Heart left ventricle (tissue), 16 donors: Measurements from ENCODE around the gene NCOA6. TPM values are rescaled to one million over a fixed set of nuclear protein-coding genes. Genes with fewer than 3 reads are reported as not detected.

Experiments
- ATAC-seq, 4 donors: fragments of 200-7000 bp; cut with Tn5 transposase; one replicate each; pipeline ENCODE4 v1.9.1; 2020 to 2022; ENCODE audit warnings: moderate library complexity in 4 of 4, mild to moderate bottlenecking in 3 of 4, moderate number of reproducible peaks in 1 of 4
- DNase-seq, 5 donors: peaks; one replicate each; pipeline ENCODE4 v3.0.0-alpha.2; 2020
- H3K27ac ChIP-seq, 12 donors: fragments of 200-600 bp; sonication (generic) in 4 of 12; one replicate each; pipeline versions ENCODE4 v1.5.0 to v1.8.0; 2016 to 2022; ENCODE audit warnings: mild to moderate bottlenecking in 2 of 12
- H3K27me3 ChIP-seq, 9 donors: fragments of 200-600 bp; sonication (generic) in 2 of 9; one replicate each; pipeline versions ENCODE4 v1.5.1 to v1.8.0; 2016 to 2022; ENCODE audit warnings: mild to moderate bottlenecking in 3 of 9
- H3K36me3 ChIP-seq, 9 donors: fragments of 200-600 bp; sonication (generic) in 2 of 9; one replicate each; pipeline versions ENCODE4 v1.5.0 to v1.8.0; 2018 to 2022; ENCODE audit warnings: mild to moderate bottlenecking in 2 of 9
- H3K4me1 ChIP-seq, 12 donors: fragments of 200-600 bp; sonication (generic) in 4 of 12; one replicate each; pipeline versions ENCODE4 v1.5.0 to v1.8.0; 2016 to 2022; ENCODE audit warnings: mild to moderate bottlenecking in 3 of 12
- H3K4me3 ChIP-seq, 12 donors: fragments of 200-600 bp; sonication (generic) in 4 of 12; one replicate each; pipeline versions ENCODE4 v1.5.0 to v1.8.0; 2017 to 2022; ENCODE audit warnings: mild to moderate bottlenecking in 9 of 12, moderate library complexity in 4 of 12
- H3K9me3 ChIP-seq, 12 donors: fragments of 200-600 bp; sonication (generic) in 4 of 12; one replicate each; pipeline versions ENCODE4 v1.5.0 to v1.8.0; 2016 to 2022; ENCODE audit warnings: mild to moderate bottlenecking in 1 of 12
- CTCF ChIP-seq, 12 donors: fragments of 200-600 bp; sonication (generic) in 4 of 12; IDR thresholded peaks; one replicate each; pipeline versions ENCODE4 v1.5.0 to v1.8.0; 2018 to 2022; ENCODE audit warnings: antibody characterized with exemption in 12 of 12, mild to moderate bottlenecking in 5 of 12
- POLR2A ChIP-seq, 2 donors: fragments of 450-650 bp; IDR thresholded peaks; one replicate each; pipeline ENCODE4 v1.6.1; 2017; ENCODE audit warnings: antibody characterized with exemption in 2 of 2, mild to moderate bottlenecking in 2 of 2, moderate library complexity in 2 of 2
- WGBS, 4 donors: extraction: QIAGEN DNeasy Blood & Tissue Kit in 2 of 4; methylation state at CpG; one replicate each; pipeline versions ENCODE4 v1.1.5 to v1.1.7; 2013 to 2018; 5-methylcytosine and 5-hydroxymethylcytosine counted together
- intact Hi-C, 10 donors: fragments of 100-400 bp; cut with DNase I; formaldehyde crosslinking; loops; one replicate each; pipeline versions ENCODE4 v1.11.1 to v1.14.2; 2022
- polyA plus RNA-seq, 2 donors: library from polyadenylated mRNA; stranded (reverse); fragments of 200-250 nt; gene quantifications; one replicate each; pipeline ENCODE4 v1.2.3, GENCODE V29; 2013
- total RNA-seq, 9 donors: library from RNA; depleted of rRNA in 2 of 9; stranded (reverse); fragments of >200 nt in 2 of 9; fragmentation: NEBNext Ultra II Directional in 3 of 9; extraction: Animal tissue kit (Norgen Biotek cat#: 25700) in 3 of 9; gene quantifications; one replicate each; pipeline versions ENCODE4 v1.1.0 to v1.2.4, GENCODE V29; 2016 to 2023
- donor health status: ischemic (EF 13 %, LVEDD 7.1; RV severe dilation, severe dysfunction).
- donor health status: healthy with polysubstance abuse.
- donor health status: DM: no; HTN: yes; CAD: no.
- donor health status: DM: no; HTN: no; CAD: no.
- donor health status: ischemic (EF 25% LVEDD 6.9; RV normal size, moderate dysfunction).
- donor health status: ischemic (EF 25% LVEDD 5.7; RV mildly dilated, moderate dysfunction).
- donor health status: healthy.
- donor health status: DM: yes; HTN: yes; CAD: no.
- donor health status: ischemic (EF 35%, LVEDD 5.7; RV mildly dilated, moderate dysfunction).
- donor health status: nonischemic (EF 11% LVEDD 7.7; RV severe dilation, severe dysfunction).
- donor health status: DM: yes; HTN: yes; CAD: no.
- donor health status: PGD.
- donor health status: ischemic (EF 29% LVEDD 5.4; RV normal size, mild dysfunction).
- donor health status: nonischemic (EF 23%, LVEDD 6.1; RV moderate dilation, normal function).

NCOA6 gene
- total and polyA plus RNA-seq, 11 donors: 13.0 to 34.0 (median 19.9) TPM

GRCh38 chr20:34701405-34702085, 123.9 kb downstream of the NCOA6 start:
- Histone ChIP-seq H3K27ac (no peak overlapping the region), H3K4me1 (peaks cover 0 to 26% (median 19%) of the 10 kb centered on the region in 12 donors), H3K27me3 (peaks cover 0 to 5% (median 0%) of the 10 kb centered on the region in 9 donors), H3K9me3 (no peaks in the 10 kb centered on the region), H3K36me3 (no peaks in the 10 kb centered on the region), H3K4me3 (no peak overlapping the region)
- no peak for DNase-seq
- TF ChIP-seq CTCF (IDR thresholded peaks at IDR 0.05) (no peak), POLR2A (IDR thresholded peaks at IDR 0.05) (no peak)
- intact Hi-C loops: loop anchor here in 6 of 10 donors (10.0 kb wide), 6 partner anchors 117 to 397 kb away; partner anchors contain the start of genes AHCY (in 1 of the 6) and MAP1LC3A (in 1 of the 6)
- ATAC-seq: no peak
- WGBS, 4 donors: 77 to 84% (median 81%) methylated on average over 6 of the region's 6 CpGs

DNA sequence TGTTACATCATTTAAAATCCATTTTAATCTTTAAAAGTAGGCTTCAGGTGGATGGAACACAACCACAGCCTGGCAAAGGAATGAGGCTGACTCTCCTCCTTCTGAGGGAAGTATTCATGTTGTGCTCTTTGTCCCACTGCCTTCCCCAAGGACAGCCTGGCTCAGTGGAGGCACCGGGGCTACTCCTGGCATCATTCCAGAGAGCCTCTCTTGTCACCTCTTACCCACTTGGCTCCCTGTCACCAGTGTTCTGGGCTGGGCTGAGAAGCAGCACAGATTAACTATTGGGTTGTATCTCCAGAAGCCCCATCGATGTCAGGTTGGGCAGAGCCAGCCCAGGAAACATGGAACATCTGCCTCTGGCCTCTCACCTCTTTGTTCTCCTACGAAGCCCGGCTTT, 132.0 kb downstream of the NCOA6 start:
- WGBS, 4 donors: 14 to 30% (median 25%) methylated on average over 4 of the region's 4 CpGs
- intact Hi-C loops: no loop called here
- Histone ChIP-seq H3K4me1 (peaks cover 0 to 8% (median 0%) of the 10 kb centered on the region in 12 donors), H3K4me3 (no peak overlapping the region), H3K27ac (peak overlapping the region in 2 of 12 donors; percentile 20 to 54), H3K27me3 (no peaks in the 10 kb centered on the region), H3K36me3 (no peaks in the 10 kb centered on the region), H3K9me3 (no peaks in the 10 kb centered on the region)
- TF ChIP-seq CTCF (IDR thresholded peaks at IDR 0.05): no peak
- no peak for TF ChIP-seq POLR2A (IDR thresholded peaks at IDR 0.05)
- DNase-seq (peak in 1 of 5 donors; percentile 66), ATAC-seq (peak in 3 of 4 donors; percentile 60 to 87 (median 68))

DNA sequence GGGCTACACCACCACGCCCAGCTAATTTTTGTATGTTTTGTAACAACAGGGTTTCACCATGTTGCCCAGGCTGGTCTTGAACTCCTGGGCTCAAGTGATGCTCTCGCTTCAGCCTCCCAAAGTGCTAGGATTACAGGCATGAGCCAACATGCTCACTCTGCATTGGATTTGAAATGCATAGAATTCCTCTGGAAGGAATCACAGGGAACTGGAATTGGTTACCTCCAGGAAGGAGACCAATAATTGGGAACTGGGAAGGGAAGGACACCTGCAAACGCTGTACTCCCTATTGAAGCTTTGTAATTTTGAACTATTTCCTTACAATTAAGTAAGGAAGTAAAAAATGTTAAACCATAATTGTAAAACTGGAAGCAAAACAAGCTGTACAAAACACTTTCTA, 133.6 kb downstream of the NCOA6 start:
- Histone ChIP-seq H3K36me3 (no peaks in the 10 kb centered on the region), H3K27ac (no peak overlapping the region), H3K4me1 (peaks cover 0 to 8% (median 0%) of the 10 kb centered on the region in 12 donors), H3K9me3 (no peaks in the 10 kb centered on the region), H3K4me3 (no peak overlapping the region), H3K27me3 (no peaks in the 10 kb centered on the region)
- ATAC-seq (no peak), DNase-seq (no peak)
- intact Hi-C loops: no loop called here
- WGBS, 4 donors: 78 to 92% (median 86%) methylated on average over 3 of the region's 3 CpGs
- TF ChIP-seq CTCF (IDR thresholded peaks at IDR 0.05): no peak
- TF ChIP-seq POLR2A (IDR thresholded peaks at IDR 0.05): no peak

GRCh38 chr20:34689486-34689885, 136.0 kb downstream of the NCOA6 start:
- H3K36me3 ChIP-seq: no peaks in the 10 kb centered on the region
- H3K27me3 ChIP-seq: no peaks in the 10 kb centered on the region
- ATAC-seq (peak in 2 of 4 donors; percentile 46 to 48), DNase-seq (no peak)
- no peaks in the 10 kb centered on the region for H3K9me3 ChIP-seq
- H3K4me3 ChIP-seq: no peak overlapping the region
- WGBS, 4 donors: 58 to 81% (median 70%) methylated on average over 2 of the region's 2 CpGs
- no peak for TF ChIP-seq CTCF (IDR thresholded peaks at IDR 0.05)
- TF ChIP-seq POLR2A (IDR thresholded peaks at IDR 0.05): no peak
- intact Hi-C loops: no loop called here
- peak overlapping the region in 2 of 12 donors; percentile 14 to 37 for H3K27ac ChIP-seq
- peaks cover 0 to 8% (median 0%) of the 10 kb centered on the region in 12 donors for H3K4me1 ChIP-seq
